Karpas-422 (cell line): ENCODE measurements around the gene DKC1. TPM values are rescaled to one million over a fixed set of nuclear protein-coding genes. Genes with fewer than 3 reads are reported as not detected.
"Not testable (repeated sequence)": the region's sequence is repeated elsewhere in the genome, so short reads cannot be mapped to it uniquely, and the experiment has no call there.

Experiments
- DNase-seq: peaks from one replicate; pipeline ENCODE4 v3.0.0-alpha.2; 2015
- H2AFZ ChIP-seq: fragments of 200-600 bp; sonication (generic); 2 replicates; pipeline ENCODE4 v1.6.1; 2014; ENCODE audit warnings: antibody characterized with exemption, low read length, mixed read lengths
- H3K27ac ChIP-seq: fragments of 200-600 bp; sonication (generic); 2 replicates; pipeline ENCODE4 v1.5.1; 2014; ENCODE audit warnings: mild to moderate bottlenecking, low read length, moderate library complexity
- H3K27me3 ChIP-seq: fragments of 200-600 bp; sonication (generic); 2 replicates; pipeline ENCODE4 v1.6.1; 2014; ENCODE audit warnings: low read length, mixed read lengths
- H3K36me3 ChIP-seq: fragments of 200-600 bp; sonication (generic); 2 replicates; pipeline ENCODE4 v1.6.1; 2014; ENCODE audit warnings: low read length, mixed read lengths; ENCODE audit not compliant: insufficient read depth
- H3K4me1 ChIP-seq: fragments of 200-600 bp; sonication (generic); 2 replicates; pipeline ENCODE4 v1.6.1; 2014; ENCODE audit warnings: mild to moderate bottlenecking, low read length, mixed read lengths
- H3K4me2 ChIP-seq: fragments of 200-600 bp; sonication (generic); 2 replicates; pipeline ENCODE4 v1.6.1; 2014; ENCODE audit warnings: low read length, low read depth, mild to moderate bottlenecking; ENCODE audit not compliant: poor library complexity, severe bottlenecking
- H3K4me3 ChIP-seq: fragments of 200-600 bp; sonication (generic); 2 replicates; pipeline ENCODE4 v1.5.1; 2014; ENCODE audit warnings: mild to moderate bottlenecking, antibody characterized with exemption, low read length, mixed read lengths
- H3K79me2 ChIP-seq: fragments of 200-600 bp; sonication (generic); 2 replicates; pipeline ENCODE4 v1.6.1; 2014; ENCODE audit warnings: mild to moderate bottlenecking, low read length, mixed read lengths
- H3K9ac ChIP-seq: fragments of 200-600 bp; sonication (generic); 2 replicates; pipeline ENCODE4 v1.6.0; 2014; ENCODE audit warnings: low read length
- H3K9me2 ChIP-seq: fragments of 200-600 bp; sonication (generic), shearing (Covaris generic); replicated peaks from 2 replicates; pipeline ENCODE4 v1.6.0; 2014; ENCODE audit warnings: mild to moderate bottlenecking, low read length, moderate library complexity; ENCODE audit not compliant: insufficient read depth
- H3K9me3 ChIP-seq: fragments of 300-700, 200-600 bp; sonication (generic); 2 replicates; pipeline ENCODE4 v1.6.1; 2014; ENCODE audit warnings: low read length, mixed read lengths
- H4K20me1 ChIP-seq: fragments of 200-600 bp; sonication (generic); 2 replicates; pipeline ENCODE4 v1.6.1; 2014; ENCODE audit warnings: mild to moderate bottlenecking, antibody characterized with exemption, low read length, low read depth; ENCODE audit not compliant: insufficient read depth
- total RNA-seq: library from RNA; depleted of rRNA; stranded (reverse); fragments of >200 nt; shearing (Covaris generic); gene quantifications from 2 replicates; pipeline ENCODE4 v1.2.3, GENCODE V29; 2014; ENCODE audit warnings: low replicate concordance

DKC1 gene
- total RNA-seq, 1 experiment from 2014 or later, result 58.6 TPM

DNA sequence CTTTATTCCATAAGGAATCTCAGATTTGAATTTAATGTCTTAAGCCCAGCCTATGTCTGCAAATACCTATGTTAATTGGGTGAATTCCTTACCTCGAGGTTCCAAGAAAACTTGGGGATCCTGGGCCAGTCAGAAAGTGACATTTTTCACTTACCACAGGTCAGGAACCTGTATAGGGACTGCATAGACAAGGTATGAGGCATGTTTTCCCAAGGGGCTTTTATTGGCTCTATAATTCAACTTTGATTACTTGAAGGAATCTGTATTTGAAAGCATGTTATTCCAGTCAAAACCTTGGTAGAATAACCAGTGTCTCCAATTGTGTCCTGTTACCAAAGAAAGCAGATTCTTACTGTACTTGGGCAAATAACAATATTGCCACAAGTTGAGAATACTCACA is 51.1 kb downstream of the DKC1 start:
- H3K36me3 ChIP-seq, result no peaks in the 10 kb centered on the region
- no peaks in the 10 kb centered on the region for H3K9me3 ChIP-seq
- H3K9me2 ChIP-seq, result no peaks in the 10 kb centered on the region
- no peak overlapping the region for H2AFZ ChIP-seq
- H4K20me1 ChIP-seq, result no peaks in the 10 kb centered on the region
- DNase-seq, result no peak
- no peak overlapping the region for H3K4me2 ChIP-seq
- H3K4me1 ChIP-seq, result peaks cover 4% of the 10 kb centered on the region
- H3K4me3 ChIP-seq, result no peak overlapping the region
- no peak overlapping the region for H3K27ac ChIP-seq
- no peaks in the 10 kb centered on the region for H3K79me2 ChIP-seq
- H3K27me3 ChIP-seq, result no peaks in the 10 kb centered on the region
- no peak overlapping the region for H3K9ac ChIP-seq

DNA sequence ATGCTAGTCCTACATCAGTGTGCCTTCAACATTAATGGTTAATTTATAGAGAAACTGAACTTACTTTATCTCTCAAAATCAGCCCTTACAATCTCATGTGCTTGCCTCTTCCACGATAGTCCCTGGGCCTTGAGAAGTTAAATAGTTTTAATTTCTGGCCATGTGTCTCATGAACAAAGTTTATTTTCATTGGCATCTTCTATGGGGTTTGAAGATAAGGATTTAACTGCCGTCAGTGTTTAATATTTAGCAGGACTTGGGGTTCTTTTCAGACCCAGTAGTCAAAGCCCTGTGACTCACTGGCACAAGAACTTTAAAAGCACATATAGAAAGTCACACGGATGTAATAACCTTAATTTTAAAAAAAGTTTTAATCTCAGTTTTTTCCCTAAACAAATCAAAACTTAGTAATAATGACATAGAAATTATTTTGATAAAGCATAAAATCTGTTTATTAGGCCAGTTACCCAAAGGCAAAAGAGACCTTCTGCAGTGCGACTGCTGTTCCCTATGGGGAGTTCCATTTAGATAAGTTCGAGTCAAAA is 52.7 kb downstream of the DKC1 start:
- Histone ChIP-seq H2AFZ (no peak overlapping the region), H3K27me3 (no peaks in the 10 kb centered on the region), H3K36me3 (no peaks in the 10 kb centered on the region), H4K20me1 (no peaks in the 10 kb centered on the region), H3K4me3 (no peak overlapping the region), H3K79me2 (no peaks in the 10 kb centered on the region), H3K9me3 (no peaks in the 10 kb centered on the region), H3K9ac (no peak overlapping the region), H3K9me2 (no peaks in the 10 kb centered on the region), H3K4me1 (peaks cover 19% of the 10 kb centered on the region), H3K27ac (no peak overlapping the region), H3K4me2 (no peak overlapping the region)
- DNase-seq, result no peak

DNA sequence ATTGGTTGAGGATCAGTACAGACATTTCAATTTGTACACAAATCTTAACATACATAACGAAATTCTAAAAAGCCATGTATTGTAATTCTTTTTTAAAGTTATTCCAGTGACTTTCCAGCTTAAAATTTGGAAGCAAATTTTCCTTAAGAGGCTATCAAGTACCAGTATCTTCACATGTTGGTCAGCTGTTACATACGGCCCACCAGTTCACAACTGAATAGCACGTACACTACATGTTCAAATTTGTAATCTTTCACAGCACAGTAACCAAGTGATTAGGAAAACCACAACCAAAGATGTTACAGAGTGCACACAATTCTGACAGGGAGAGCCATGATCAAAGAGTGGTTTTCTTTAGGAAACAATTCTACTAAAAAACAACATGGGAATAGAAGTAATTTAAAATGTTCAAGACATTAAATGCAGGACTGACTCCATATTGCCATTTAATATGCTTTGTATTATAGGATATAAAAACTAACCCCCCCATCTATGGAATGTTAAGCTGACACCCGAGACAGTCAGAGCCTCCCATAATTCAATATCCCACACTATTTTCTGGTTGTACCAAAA is 53.7 kb downstream of the DKC1 start:
- H3K4me3 ChIP-seq, H3K27me3 ChIP-seq, H3K9me2 ChIP-seq, H2AFZ ChIP-seq, H4K20me1 ChIP-seq, H3K9me3 ChIP-seq, H3K27ac ChIP-seq, H3K9ac ChIP-seq, H3K4me2 ChIP-seq, H3K36me3 ChIP-seq, H3K79me2 ChIP-seq, DNase-seq: not testable (repeated sequence)
- H3K4me1 ChIP-seq, result peaks cover 23% of the 10 kb centered on the region

DNA sequence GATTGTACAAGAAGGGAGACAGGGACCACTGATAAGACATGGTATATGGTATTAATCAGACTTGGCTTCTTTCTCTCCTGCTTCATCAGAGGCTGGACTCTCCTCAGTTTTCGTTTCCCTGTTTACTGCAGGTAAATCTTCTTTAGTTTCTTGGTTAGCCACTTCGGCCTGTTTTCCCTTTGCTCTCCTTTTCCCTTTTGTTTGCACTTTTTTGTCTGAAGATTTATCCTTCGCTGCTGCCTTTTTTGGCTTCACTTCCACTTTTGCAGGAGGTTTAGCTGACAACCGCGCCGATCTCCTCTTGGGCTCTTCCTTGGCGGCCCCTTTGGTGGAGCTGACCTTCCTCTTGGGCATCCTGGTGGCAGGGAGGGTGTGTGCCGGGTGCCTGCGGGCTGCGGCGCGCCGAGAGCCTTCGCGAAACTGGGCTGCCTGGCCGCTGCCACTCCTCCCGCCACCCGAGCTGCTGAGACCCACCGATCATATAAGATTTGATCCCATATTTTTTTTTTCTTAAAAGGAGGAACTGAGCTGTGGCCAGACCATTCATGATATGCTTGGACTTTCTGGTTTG is 54.5 kb downstream of the DKC1 start:
- not testable (repeated sequence) for H3K79me2 ChIP-seq, H3K9me3 ChIP-seq, H3K36me3 ChIP-seq, DNase-seq, H3K4me3 ChIP-seq, H2AFZ ChIP-seq, H3K9ac ChIP-seq, H3K27me3 ChIP-seq, H3K4me2 ChIP-seq, H3K27ac ChIP-seq, H3K9me2 ChIP-seq, H4K20me1 ChIP-seq
- H3K4me1 ChIP-seq, result peaks cover 23% of the 10 kb centered on the region

DNA sequence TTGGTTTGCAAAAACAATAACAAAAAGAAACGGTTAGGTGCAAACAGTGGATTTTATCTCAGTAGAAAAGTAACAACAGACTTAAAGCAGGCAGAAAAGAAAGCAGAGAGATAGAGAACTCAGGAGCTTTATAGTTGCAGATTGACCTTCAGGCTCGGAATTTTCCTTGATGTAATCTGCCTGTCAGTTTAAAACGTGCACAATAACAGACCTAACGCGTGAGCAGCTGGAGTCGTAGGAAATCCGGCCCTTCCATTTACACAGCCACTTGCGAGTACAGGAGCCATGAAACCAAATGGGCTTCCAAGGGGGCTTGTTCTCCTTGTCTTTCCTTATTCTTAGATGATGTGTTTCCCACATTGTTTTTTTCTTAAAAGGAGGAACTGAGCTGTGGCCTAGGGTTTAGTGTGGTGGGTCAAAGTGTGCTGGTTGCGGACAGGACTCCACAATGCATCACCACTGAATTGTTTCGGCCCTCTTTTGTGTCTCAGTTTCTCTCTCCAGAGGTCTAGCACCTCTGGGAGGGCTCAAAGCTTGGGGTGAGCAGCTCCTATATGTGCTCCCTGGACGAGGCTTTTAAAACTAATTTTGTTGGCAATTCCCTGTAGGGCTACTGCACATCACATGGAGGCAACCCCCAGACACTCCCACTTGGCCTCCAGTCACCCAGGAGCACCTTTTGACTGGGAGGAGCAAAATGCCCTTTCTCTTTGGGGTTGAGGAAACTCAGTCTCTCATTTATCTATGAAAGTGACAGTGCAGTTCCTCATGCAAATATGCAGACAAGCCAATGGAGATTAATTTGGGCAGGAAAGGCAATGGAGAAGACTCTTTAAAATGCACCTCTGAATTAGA is 56.5 kb downstream of the DKC1 start:
- Histone ChIP-seq H3K9ac (peak overlapping the region; percentile 62), H3K9me2 (no peaks in the 10 kb centered on the region), H3K27me3 (no peaks in the 10 kb centered on the region), H3K4me1 (peaks cover 27% of the 10 kb centered on the region), H4K20me1 (no peaks in the 10 kb centered on the region), H3K79me2 (no peaks in the 10 kb centered on the region), H3K27ac (peak overlapping the region; percentile 95), H3K4me2 (peak overlapping the region; percentile 61), H3K36me3 (no peaks in the 10 kb centered on the region), H3K9me3 (no peaks in the 10 kb centered on the region), H2AFZ (no peak overlapping the region), H3K4me3 (peak overlapping the region; percentile 51)
- peak; percentile 79 for DNase-seq

- Histone ChIP-seq H3K9ac (peak overlapping the region; percentile 62), H3K27ac (peak overlapping the region; percentile 95), H2AFZ (no peak overlapping the region), H4K20me1 (no peaks in the 10 kb centered on the region), H3K27me3 (no peaks in the 10 kb centered on the region), H3K9me3 (no peaks in the 10 kb centered on the region), H3K79me2 (no peaks in the 10 kb centered on the region), H3K4me2 (peak overlapping the region; percentile 61), H3K9me2 (no peaks in the 10 kb centered on the region), H3K4me1 (peaks cover 27% of the 10 kb centered on the region), H3K36me3 (no peaks in the 10 kb centered on the region), H3K4me3 (peak overlapping the region; percentile 51)
- peak; percentile 89 for DNase-seq
Observed at GRCh38 chrX:154819771-154820341, 57.2 kb downstream of the DKC1 start.

- H3K9ac ChIP-seq, result no peak overlapping the region
- H3K27ac ChIP-seq, result no peak overlapping the region
- no peaks in the 10 kb centered on the region for H3K9me2 ChIP-seq
- no peaks in the 10 kb centered on the region for H3K79me2 ChIP-seq
- no peak for DNase-seq
- no peaks in the 10 kb centered on the region for H4K20me1 ChIP-seq
- no peaks in the 10 kb centered on the region for H3K9me3 ChIP-seq
- H3K4me1 ChIP-seq, result peaks cover 27% of the 10 kb centered on the region
- H3K36me3 ChIP-seq, result no peaks in the 10 kb centered on the region
- no peak overlapping the region for H3K4me2 ChIP-seq
- no peak overlapping the region for H3K4me3 ChIP-seq
- no peak overlapping the region for H2AFZ ChIP-seq
- no peaks in the 10 kb centered on the region for H3K27me3 ChIP-seq
Observed at GRCh38 chrX:154821523-154821922, 58.9 kb downstream of the DKC1 start.

GRCh38 chrX:154822029-154822428 is 59.4 kb downstream of the DKC1 start:
- no peak overlapping the region for H2AFZ ChIP-seq
- no peaks in the 10 kb centered on the region for H3K9me2 ChIP-seq
- H3K27ac ChIP-seq, result no peak overlapping the region
- no peaks in the 10 kb centered on the region for H3K79me2 ChIP-seq
- H3K4me1 ChIP-seq, result peaks cover 30% of the 10 kb centered on the region
- no peaks in the 10 kb centered on the region for H4K20me1 ChIP-seq
- no peak for DNase-seq
- H3K4me3 ChIP-seq, result no peak overlapping the region
- no peak overlapping the region for H3K4me2 ChIP-seq
- H3K27me3 ChIP-seq, result no peaks in the 10 kb centered on the region
- H3K9me3 ChIP-seq, result no peaks in the 10 kb centered on the region
- no peak overlapping the region for H3K9ac ChIP-seq
- no peaks in the 10 kb centered on the region for H3K36me3 ChIP-seq
